HCT116 (cell line): ENCODE measurements around the gene TMEM179.

Source experiments
- CTCF ChIP-seq, 3 experiments: fragments of 200-600 bp in 1 of 3; sonication (generic) in 1 of 3; IDR thresholded peaks in 2 of 3; conservative IDR thresholded peaks in 1 of 3; 2 replicates each; pipeline ENCODE4 v1.5.1; 2012 to 2017; ENCODE audit warnings: low read depth in 2 of 3, low read length in 2 of 3, antibody characterized with exemption in 1 of 3, borderline replicate concordance in 1 of 3, control low read depth in 1 of 3, mild to moderate bottlenecking in 1 of 3, mixed read lengths in 1 of 3, mixed run types in 1 of 3, moderate library complexity in 1 of 3; ENCODE audit not compliant: insufficient read depth in 1 of 3
- EGR1 ChIP-seq: IDR thresholded peaks from 2 replicates; pipeline ENCODE4 v1.6.1; 2012; ENCODE audit warnings: low read depth
- POLR2A ChIP-seq: IDR thresholded peaks from 2 replicates; pipeline ENCODE4 v1.7.0; 2011; ENCODE audit warnings: borderline replicate concordance; ENCODE audit not compliant: insufficient read depth, insufficient read length; ENCODE audit errors: extremely low read depth
- REST ChIP-seq: IDR thresholded peaks from 2 replicates; pipeline ENCODE4 v1.6.1; 2012; ENCODE audit warnings: low read depth

- TF ChIP-seq CTCF (IDR thresholded peaks at IDR 0.05 in 2 of 3, conservative IDR thresholded peaks at IDR 0.05 in 1 of 3; ENCODE audit: borderline replicate concordance in 1 of 3, insufficient read depth in 1 of 3, low read depth in 2 of 3, low read length in 2 of 3), result no peak
- TF ChIP-seq POLR2A, result no peak
- TF ChIP-seq REST, result no peak
- no peak for TF ChIP-seq EGR1
Measured at GRCh38 chr14:104582005-104582404, 22.6 kb downstream of the TMEM179 start.
